AG09309 (cell line): ENCODE measurements around the gene SGIP1.

Experiments
- DNase-seq: peaks from one replicate; pipeline ENCODE4 v3.0.0-alpha.2; 2010; ENCODE audit warnings: low read depth
- H3K4me3 ChIP-seq: 2 replicates; pipeline ENCODE4 v1.5.1; 2011; ENCODE audit warnings: mild to moderate bottlenecking, low read depth, low read length, moderate library complexity; ENCODE audit not compliant: control insufficient read depth
- TF ChIP-seq, protein P1 (sequence below): IDR thresholded peaks from 2 replicates; pipeline ENCODE4 v1.5.1; 2011; ENCODE audit warnings: mild to moderate bottlenecking, low read depth, low read length, inconsistent platforms; ENCODE audit not compliant: insufficient read depth, control insufficient read depth; ENCODE audit errors: missing control alignments

The SGIP1 gene

DNA sequence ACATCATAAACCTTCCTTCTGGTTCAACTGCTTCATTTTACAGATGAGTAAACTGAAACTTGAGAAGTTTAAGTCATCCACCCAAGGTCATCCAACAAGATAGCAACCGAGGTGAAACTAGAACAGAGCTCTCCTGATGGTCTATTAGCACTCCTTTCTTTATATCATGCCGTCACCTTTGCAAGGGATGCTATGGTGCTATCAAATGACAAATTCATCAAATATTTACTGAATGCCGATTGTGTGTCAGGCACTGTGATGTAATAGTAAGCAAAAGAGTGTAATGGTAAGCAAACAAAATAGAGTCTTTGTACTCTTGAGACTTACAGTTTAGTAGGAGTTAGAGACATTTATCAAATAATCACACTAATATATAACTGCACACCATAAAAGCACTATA, 14.0 kb upstream of the SGIP1 start:
- DNase-seq = no peak
- no peak overlapping the region for H3K4me3 ChIP-seq
- TF ChIP-seq, protein P1, sequence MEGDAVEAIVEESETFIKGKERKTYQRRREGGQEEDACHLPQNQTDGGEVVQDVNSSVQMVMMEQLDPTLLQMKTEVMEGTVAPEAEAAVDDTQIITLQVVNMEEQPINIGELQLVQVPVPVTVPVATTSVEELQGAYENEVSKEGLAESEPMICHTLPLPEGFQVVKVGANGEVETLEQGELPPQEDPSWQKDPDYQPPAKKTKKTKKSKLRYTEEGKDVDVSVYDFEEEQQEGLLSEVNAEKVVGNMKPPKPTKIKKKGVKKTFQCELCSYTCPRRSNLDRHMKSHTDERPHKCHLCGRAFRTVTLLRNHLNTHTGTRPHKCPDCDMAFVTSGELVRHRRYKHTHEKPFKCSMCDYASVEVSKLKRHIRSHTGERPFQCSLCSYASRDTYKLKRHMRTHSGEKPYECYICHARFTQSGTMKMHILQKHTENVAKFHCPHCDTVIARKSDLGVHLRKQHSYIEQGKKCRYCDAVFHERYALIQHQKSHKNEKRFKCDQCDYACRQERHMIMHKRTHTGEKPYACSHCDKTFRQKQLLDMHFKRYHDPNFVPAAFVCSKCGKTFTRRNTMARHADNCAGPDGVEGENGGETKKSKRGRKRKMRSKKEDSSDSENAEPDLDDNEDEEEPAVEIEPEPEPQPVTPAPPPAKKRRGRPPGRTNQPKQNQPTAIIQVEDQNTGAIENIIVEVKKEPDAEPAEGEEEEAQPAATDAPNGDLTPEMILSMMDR = no peak

DNA sequence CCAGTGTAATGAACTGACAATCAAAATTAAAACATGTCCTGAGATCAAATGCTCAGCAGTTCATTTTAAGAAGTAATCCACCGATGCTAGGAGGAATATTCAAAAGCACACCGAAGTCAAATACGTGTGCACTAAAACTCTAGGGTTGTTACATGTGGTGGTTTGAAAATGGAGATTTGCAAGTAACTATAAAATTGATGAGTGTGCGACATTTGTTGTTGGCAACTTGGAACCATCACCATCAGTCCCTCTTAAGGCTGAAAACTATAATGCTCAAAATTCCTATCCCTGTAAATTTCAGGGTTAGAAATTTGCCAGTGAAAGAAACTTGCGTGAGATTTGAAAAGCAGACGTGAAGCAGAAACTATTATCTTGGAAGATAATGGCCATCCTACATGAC, 13.3 kb upstream of the SGIP1 start:
- no peak overlapping the region for H3K4me3 ChIP-seq
- TF ChIP-seq, protein P1 = no peak
- DNase-seq = no peak

DNA sequence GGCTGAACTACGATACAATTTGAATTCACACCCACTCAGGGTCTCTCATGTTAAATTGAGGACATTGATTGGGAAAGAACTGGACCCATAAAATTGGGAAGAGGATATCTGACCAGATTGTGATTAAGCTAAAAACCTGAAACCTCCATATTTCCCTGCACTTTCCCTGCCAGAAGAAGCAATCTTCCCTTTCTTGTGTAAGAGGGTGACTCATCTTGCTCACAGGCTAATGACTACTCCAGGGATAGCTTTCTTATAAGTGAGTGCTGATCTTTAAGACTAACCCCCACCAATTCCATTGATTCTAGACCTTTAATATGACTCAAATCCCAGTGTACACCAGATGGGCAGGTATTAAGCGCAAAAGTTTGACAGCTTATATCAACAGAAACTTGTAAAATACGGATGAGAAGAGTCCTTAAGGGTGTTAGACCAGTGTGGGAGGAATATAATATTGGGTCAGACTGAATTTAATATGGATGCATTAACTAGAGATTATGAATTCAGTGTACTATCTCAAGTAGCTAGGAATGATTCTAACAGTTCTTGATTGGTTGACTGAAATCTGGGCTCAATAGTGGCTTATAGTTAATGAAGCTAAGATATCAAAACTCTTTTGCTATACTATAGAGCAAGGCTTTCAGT, 12.1 kb upstream of the SGIP1 start:
- peak; percentile 56 for DNase-seq
- TF ChIP-seq, protein P1 = no peak
- H3K4me3 ChIP-seq = no peak overlapping the region

DNA sequence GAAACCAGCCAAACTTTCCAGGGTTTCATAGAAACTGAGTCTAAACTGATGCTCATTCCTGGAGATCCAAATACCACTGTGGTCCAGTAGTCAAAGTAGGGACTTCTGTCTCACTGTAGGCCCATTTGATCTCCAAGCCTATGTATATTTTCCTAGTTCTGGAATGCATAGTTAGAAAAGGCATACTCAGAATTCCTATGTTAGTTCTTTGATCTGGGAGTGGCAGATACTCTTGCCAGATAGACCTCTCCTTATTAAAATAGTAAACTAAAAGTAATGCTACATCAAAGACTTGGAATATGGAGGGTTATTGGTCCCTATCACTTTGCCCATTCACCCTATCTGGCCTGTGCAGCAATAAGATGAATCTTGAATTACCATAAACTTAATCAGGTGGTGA, 10.4 kb upstream of the SGIP1 start:
- H3K4me3 ChIP-seq = no peak overlapping the region
- no peak for DNase-seq
- TF ChIP-seq, protein P1 = no peak

DNA sequence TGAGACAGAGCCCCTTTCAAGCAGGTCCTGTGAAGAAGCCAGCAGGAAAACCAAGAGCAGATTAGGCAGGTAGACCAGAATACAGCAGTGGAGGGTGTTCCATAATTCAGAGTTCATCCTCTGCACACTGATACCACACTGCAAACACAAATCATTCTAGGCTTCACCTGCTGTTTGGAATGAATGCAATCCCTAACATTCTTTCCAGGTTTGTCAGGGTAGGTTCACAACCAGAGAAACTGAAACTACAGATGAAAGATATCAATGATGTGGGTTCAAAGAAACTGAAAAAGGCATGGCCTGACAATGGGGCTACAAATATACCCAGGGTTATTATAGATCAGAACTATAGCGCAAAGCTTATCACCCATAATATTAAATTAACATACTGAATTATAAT, 8.9 kb upstream of the SGIP1 start:
- TF ChIP-seq, protein P1 = no peak
- H3K4me3 ChIP-seq = no peak overlapping the region
- DNase-seq = no peak

DNA sequence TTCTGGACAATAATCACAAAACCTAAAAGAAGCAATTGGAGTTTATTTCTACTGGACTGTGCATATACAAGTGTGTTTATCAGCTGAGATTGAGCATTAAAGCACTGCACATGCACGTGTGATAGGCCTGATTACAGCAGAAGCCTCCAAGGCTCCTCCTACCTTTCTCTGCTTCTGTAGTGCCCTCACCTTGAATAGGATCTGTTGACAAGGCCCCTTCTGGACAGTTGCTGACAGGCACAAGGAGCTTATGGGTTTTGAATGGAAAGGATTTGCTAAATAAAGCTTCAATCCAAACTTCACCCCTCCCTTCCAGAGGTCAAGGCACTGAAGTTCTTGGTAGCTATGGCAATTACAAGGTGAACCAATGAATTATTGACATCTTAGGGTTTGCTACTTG, 7.9 kb upstream of the SGIP1 start:
- DNase-seq = no peak
- TF ChIP-seq, protein P1 = no peak
- H3K4me3 ChIP-seq = no peak overlapping the region

DNA sequence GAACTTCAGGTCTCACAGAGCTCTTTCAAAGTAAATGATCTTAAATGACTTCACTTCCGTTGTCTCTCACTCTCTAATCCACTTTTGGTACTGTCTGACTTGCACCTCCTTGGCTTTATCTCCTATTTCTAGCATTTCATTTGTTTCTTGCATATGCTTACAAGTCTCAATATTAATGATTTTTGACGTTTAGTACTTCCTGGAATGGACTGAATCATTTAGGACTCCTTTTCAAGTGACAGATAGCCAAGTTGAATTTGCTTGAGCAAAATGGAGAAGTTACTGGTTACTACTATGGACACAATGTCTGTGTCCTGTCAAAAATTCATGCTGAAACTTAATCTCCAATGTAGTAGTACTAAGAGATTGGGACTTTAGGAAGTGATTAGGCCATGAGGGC, 7.0 kb upstream of the SGIP1 start:
- DNase-seq = no peak
- TF ChIP-seq, protein P1 = no peak

More for the DNA sequence above, 7.0 kb upstream of the SGIP1 start:
- H3K4me3 ChIP-seq = no peak overlapping the region
